Kidney glomerular epithelial cell (primary cell): ENCODE data around the gene MYO9A.

ENCODE experiments used
- DNase-seq: peaks from one replicate; lab custom pipeline; 2025; lab: John Stamatoyannopoulos, UW

Gene MYO9A

GRCh38 chr15:71782422-71783165 is 335.4 kb downstream of the MYO9A start:
- DNase-seq, result no peak

DNA sequence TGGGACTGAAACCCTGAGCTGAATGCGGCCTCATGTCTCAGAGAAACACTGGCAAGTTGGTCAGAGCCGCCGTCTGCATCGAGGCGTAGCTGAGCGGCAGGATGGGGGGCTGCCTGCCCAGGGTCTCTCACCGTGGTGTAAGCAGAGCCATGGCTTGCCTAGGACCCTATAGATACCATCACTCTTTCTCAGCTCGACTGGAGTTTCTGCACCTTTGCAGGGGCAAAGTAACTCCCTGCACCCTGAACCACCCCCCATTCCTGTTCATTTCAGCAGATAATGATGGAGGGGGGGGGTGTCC is 336.0 kb downstream of the MYO9A start:
- DNase-seq, result no peak

- peak; percentile 64 for DNase-seq
These were observed 336.6 kb downstream of the MYO9A start for GRCh38 chr15:71781179-71781964.

DNA sequence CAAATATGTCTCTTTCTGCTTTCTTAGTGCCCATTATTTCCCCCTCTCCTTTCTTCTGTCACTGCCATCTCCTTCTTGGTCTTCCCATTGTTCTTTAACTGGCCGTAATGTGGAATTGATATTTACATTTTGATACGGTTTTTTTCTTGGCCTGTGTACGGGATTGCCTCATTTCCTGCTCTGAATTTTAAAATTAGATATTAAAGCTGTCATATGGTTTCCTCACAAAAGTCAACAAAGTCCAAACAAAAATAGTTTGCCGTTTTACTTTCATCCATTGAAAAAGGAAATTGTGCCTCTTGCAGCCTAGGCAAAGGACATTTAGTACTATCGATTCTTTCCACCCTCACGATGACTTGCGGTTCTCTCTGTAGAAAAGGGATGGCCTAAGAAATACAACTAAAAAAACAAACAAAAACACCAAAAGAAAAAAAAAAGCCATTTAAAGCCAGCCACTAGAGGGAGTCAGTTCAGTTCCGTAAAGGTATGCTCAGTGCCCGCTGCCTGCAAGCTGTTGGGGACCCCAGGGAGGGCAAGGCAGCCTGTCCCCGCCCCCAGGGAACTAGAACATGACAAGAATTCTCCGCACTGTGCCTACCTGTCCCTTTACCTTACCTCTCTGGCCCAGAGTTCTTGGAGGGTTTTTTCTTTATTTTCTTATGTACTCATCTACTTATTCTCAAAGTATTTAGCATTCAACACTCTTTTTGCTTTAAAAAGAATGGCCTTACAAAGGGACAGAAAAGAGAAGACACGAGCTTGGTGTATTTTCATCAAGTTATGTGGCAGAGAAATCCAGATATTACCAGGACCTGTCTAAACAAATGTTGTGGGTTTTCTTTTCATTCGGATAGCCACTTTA is 337.6 kb downstream of the MYO9A start:
- peak; percentile 69 for DNase-seq

- peak; percentile 37 for DNase-seq
These were observed 338.7 kb downstream of the MYO9A start for GRCh38 chr15:71779073-71779797.

GRCh38 chr15:71777216-71777943 is 340.6 kb downstream of the MYO9A start:
- DNase-seq, result no peak

GRCh38 chr15:71776304-71776703 is 341.6 kb downstream of the MYO9A start:
- no peak for DNase-seq

GRCh38 chr15:71775856-71776255 is 342.1 kb downstream of the MYO9A start:
- DNase-seq, result no peak

DNA sequence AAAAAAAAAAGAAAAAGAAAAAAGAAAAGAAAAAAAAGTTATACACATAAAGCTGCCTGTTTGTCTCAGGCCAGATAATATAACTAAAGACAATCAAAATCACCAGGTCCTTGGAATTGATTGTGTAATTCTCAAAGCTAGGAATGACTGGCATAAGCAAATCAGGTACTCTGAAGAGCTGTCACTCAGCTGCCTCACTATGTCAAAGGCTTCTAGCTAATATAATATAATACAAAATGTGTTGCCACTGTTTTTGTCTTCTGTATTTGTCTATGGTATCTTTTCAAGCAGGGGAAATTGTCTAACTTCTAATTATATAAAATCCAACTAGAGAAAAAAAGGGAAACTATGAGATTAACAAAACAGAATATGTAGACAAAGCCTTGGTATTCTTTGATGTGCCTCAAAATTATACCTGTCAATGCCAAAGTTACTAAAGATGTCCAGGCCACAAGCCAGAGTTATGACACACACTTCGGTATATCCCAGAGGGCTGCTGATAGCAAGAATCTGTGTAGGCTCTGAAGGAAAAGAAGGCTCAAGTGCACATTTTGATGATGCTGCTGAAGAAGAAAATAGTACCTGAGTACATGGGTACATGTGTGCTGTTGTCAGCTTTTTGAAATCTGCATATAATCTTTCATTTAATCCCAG is 344.6 kb downstream of the MYO9A start:
- DNase-seq, result no peak
